ENCODE data around the gene SPEF2.
"Not testable (repeated sequence)": the region's sequence is repeated elsewhere in the genome, so short reads cannot be mapped to it uniquely, and the experiment has no call there.

SPEF2 gene

DNA sequence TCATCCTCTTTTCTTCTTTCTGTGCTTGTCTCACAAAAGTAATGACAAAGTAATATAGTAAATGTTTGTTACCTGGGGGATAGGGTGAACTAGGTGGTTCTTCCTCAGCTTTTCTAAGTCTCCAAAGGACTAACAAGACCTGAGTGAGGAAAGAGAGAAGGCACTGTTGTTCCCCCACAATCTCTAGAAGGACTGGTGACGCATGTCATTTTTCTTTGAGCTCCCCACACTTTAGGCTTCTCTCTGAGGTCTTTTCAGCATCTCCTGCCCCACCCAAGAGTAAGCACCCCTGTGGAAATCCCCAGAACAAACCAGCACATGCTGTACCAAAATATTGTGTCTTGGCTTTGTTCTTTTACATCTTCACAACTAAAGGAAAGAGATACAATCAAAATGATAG lies 236.6 kb downstream of the SPEF2 start:
- no peak for DNase-seq (ENCODE audit: low read depth)

DNA sequence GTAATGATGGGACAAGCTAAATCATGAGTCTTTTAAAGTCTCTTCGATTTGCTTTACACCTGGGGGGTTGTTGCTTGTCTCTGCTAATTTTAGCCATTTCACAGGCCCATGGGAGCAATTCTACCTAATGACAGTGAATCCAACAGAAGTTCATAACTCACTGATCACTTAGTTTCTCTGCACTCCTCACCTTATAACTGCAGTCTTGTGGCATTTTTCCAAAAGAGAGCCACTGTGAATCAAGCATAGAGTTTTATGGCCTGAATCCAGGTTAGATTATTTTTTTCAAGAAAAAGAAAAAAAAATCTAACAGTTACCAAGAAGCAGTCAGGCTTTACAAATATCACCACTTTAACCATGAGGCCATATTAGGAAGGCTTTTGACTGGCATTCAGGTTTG lies 237.5 kb downstream of the SPEF2 start:
- DNase-seq (ENCODE audit: low read depth): no peak

DNA sequence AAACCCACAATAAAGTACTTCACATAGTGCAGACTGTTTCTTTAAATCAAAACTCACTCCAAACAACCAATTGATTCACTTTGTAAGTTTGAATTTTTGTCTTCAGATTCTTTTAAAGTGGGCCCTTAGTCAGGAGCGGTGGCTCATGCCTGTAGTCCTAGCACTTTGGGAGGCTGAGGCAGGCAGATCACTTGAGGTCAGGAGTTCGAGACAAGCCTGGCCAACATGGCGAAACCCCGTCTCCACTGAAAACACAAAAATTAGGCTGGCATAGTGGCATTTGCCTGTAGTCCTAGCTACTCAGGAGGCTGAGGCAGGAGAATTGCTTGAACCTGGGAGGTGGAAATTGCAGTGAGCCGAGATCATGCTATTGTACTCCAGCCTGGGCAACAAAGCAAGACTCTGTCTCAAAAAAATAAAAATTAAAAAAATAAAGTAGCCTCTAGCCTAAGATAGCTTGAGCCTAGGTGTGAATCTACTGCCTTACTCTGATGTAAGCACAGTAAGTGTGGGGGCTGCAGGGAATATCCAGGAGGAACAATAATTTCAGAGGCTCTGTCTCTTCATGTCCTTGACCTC lies 238.6 kb downstream of the SPEF2 start:
- not testable (repeated sequence) for DNase-seq (ENCODE audit: low read depth)

GRCh38 chr5:35856765-35857351 lies 239.2 kb downstream of the SPEF2 start, which contains the start of gene IL7R:
TSS of gene IL7R (plus strand) at chr5:35856891. CDS start at chr5:35856978, 87 bp downstream.
- peak; percentile 74 for DNase-seq (ENCODE audit: low read depth)

- peak; percentile 95 for DNase-seq (ENCODE audit: low read depth)
These were observed 240.0 kb downstream of the SPEF2 start for GRCh38 chr5:35857606-35858205.

DNA sequence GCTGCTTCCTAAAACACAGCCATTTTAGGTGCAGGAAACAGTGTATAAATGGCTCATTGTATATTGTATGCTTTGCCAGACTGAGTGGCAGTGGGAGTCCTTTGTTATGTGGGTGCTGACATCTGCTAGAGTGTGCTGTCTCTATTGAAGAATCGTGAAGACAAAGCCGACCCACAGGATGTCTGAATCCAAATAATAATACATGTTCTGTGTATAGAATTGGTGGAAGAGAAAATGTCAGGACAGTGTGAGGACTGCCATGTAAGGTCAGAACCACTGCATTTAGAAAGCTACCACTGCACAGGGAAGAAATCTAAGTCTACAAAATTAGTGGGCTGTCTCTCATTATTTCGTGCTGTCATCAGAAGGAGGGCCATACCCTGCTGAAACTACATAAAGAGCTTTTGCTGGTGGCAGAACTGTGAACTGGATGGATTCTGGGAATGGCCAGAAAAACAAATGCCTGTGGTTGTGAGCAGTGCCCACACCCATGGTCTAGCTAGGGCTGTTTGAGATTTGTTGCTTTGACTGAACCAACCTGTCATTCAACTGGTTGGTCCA lies 241.5 kb downstream of the SPEF2 start:
- DNase-seq (ENCODE audit: low read depth): peak; percentile 38

DNA sequence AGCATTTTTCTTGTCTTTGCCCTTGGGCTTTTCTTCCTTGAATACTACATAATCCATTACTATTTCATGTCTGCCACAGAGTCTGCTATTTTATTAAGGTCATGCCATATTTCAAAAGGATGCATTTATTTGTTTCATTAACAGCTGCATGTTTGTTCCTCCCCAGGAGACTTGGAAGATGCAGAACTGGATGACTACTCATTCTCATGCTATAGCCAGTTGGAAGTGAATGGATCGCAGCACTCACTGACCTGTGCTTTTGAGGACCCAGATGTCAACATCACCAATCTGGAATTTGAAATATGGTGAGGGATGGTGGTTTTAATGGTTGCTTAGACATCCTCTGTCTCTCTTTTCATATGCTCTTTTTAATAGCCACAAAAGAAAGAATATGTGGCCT lies 243.0 kb downstream of the SPEF2 start:
- no peak for DNase-seq (ENCODE audit: low read depth)

- no peak for DNase-seq (ENCODE audit: low read depth)
These were observed 244.1 kb downstream of the SPEF2 start for GRCh38 chr5:35861718-35862117.

DNA sequence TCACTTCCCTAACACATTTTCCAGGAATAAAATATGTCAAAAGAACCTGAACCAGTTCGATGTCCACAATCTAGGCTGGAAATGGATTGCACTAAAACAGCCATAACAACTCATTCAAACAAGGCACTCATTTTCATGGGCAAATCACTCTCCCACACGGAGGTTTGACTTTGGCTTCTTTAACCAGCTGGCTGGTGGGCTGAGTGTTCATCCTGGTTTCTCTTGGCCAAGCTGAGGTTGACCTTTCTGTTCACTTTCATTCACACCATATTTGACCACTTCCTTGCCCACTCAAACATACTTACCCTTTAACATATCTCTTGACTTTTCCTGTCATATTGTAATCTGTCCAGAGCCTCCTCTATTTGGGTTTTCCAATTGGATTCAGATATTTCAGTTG lies 244.5 kb downstream of the SPEF2 start:
- DNase-seq (ENCODE audit: low read depth): no peak

GRCh38 chr5:35863159-35863558 lies 245.5 kb downstream of the SPEF2 start:
- DNase-seq (ENCODE audit: low read depth): no peak
